ENCODE data around the gene HBEGF. TPM values are rescaled to one million over a fixed set of nuclear protein-coding genes. Genes with fewer than 3 reads are reported as not detected.
A peak's percentile ranks its signal among the peaks of the same experiment; 100 is the strongest.

The HBEGF gene
- total and polyA plus RNA-seq, 12 donors, result 0.54 to 9.8 (median 5.0) TPM

DNA sequence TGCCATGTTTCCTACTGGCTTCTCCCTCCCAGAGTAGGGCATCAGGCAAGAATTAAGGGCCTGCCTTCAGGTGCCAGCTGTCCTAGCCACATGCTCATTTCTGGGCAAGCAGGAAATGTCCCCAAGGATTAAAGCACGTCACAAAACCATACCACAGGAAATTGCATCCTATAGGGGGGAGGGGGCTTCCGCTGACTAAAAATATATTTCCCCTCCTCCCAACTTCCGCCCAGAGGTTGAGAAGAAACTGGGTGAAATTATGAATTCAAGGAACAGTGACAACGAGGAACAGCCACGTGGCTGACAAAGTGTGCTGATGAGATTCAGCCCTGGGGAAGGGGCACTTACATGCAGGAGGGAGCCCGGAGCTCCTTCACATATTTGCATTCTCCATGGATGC lies 4.1 kb downstream of the HBEGF start:
- peak overlapping the region in 2 of 5 donors; percentile 58 to 75 for H3K27ac ChIP-seq
- no peak overlapping the region for H3K4me3 ChIP-seq
- H3K27me3 ChIP-seq, result no peaks in the 10 kb centered on the region
- intact Hi-C loops (cut with DNase I), result loop anchor here in 1 of 2 donors (10.0 kb wide), 1 partner anchor 267 kb away; no protein-coding TSS in a partner anchor
- H3K4me1 ChIP-seq (replicated peaks in 1 of 2), result peaks cover 19 to 24% of the 10 kb centered on the region in 2 donors
- TF ChIP-seq POLR2A (IDR thresholded peaks at IDR 0.05), result no peak
- TF ChIP-seq, protein P1, sequence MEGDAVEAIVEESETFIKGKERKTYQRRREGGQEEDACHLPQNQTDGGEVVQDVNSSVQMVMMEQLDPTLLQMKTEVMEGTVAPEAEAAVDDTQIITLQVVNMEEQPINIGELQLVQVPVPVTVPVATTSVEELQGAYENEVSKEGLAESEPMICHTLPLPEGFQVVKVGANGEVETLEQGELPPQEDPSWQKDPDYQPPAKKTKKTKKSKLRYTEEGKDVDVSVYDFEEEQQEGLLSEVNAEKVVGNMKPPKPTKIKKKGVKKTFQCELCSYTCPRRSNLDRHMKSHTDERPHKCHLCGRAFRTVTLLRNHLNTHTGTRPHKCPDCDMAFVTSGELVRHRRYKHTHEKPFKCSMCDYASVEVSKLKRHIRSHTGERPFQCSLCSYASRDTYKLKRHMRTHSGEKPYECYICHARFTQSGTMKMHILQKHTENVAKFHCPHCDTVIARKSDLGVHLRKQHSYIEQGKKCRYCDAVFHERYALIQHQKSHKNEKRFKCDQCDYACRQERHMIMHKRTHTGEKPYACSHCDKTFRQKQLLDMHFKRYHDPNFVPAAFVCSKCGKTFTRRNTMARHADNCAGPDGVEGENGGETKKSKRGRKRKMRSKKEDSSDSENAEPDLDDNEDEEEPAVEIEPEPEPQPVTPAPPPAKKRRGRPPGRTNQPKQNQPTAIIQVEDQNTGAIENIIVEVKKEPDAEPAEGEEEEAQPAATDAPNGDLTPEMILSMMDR (IDR thresholded peaks at IDR 0.05), result no peak
- H3K36me3 ChIP-seq (replicated peaks in 1 of 2), result peaks cover 0 to 7% of the 10 kb centered on the region in 2 donors
- 70 to 75% (median 74%) methylated on average over 6 of the region's 6 CpGs for WGBS, 4 donors
- H3K9me3 ChIP-seq (replicated peaks in 1 of 3), result no peaks in the 10 kb centered on the region
- peak in 5 of 7 donors; percentile 35 to 66 (median 47) for DNase-seq

DNA sequence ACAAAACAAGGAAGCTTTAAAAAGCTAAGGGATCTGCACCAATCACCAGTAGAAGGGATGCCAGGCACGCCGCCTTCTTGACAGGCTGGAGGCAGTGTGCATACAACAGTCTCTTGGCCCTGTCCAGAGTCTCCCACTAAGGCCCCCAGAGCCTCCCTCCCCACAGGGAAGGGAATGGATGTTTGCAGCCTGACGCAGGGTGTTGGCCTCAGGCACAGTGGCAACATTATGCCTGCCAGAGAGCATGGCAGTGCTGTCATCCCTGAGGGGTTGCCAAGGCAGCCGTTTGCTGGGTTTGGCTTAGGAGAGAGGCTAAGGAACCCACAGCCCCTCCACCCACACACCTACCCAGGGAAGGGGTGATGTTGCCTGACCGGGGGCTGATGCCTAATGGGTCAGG lies 4.8 kb downstream of the HBEGF start:
- H3K9me3 ChIP-seq (replicated peaks in 1 of 3), result no peaks in the 10 kb centered on the region
- H3K36me3 ChIP-seq (replicated peaks in 1 of 2), result peaks cover 0 to 7% of the 10 kb centered on the region in 2 donors
- 81 to 83% (median 83%) methylated on average over 4 to 5 of the region's 5 CpGs; no CpG with 5 or more reads in 1 of the 4 donors for WGBS, 4 donors
- peaks cover 14 to 18% of the 10 kb centered on the region in 2 donors for H3K4me1 ChIP-seq (replicated peaks in 1 of 2)
- TF ChIP-seq, protein P1 (IDR thresholded peaks at IDR 0.05), result no peak
- no peak for TF ChIP-seq POLR2A (IDR thresholded peaks at IDR 0.05)
- peak in 1 of 7 donors; percentile 67 for DNase-seq
- intact Hi-C loops (cut with DNase I), result loop anchor here in 1 of 2 donors (10.0 kb wide), 1 partner anchor 267 kb away; no protein-coding TSS in a partner anchor
- no peak overlapping the region for H3K4me3 ChIP-seq
- H3K27ac ChIP-seq, result peak overlapping the region in 2 of 5 donors; percentile 58 to 75
- H3K27me3 ChIP-seq, result no peaks in the 10 kb centered on the region

DNA sequence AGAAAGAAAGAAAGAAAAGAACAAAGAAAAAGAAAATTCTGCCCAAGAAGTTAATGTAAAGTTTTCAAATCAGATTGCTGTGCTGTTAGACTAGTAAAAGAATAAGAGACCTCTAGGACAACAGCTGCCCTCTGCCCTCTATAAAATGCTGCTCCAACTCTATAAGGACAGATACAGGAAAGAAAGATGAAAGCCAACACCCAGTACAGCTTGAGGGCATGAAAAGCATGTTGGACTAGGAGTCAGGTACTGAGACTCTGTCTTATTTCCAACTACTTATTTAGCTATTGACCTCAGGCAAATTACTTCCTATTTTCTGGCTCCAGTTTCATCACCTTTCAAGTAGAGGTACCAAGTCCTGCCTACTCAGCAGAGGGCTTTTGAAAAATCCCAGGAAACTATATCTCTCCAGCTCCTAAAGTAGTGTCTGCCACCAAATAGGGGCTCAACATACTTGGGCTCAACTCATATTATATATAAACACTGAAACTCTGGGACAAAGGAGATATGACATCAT lies 5.7 kb downstream of the HBEGF start:
- no peak for DNase-seq
- no peak overlapping the region for H3K27ac ChIP-seq
- no peak overlapping the region for H3K4me3 ChIP-seq
- intact Hi-C loops (cut with DNase I), result loop anchor here in 1 of 2 donors (10.0 kb wide), 1 partner anchor 266 kb away; no protein-coding TSS in a partner anchor
- peaks cover 0 to 7% of the 10 kb centered on the region in 2 donors for H3K36me3 ChIP-seq (replicated peaks in 1 of 2)
- peaks cover 12 to 22% of the 10 kb centered on the region in 2 donors for H3K4me1 ChIP-seq (replicated peaks in 1 of 2)
- H3K9me3 ChIP-seq (replicated peaks in 1 of 3), result no peaks in the 10 kb centered on the region
- TF ChIP-seq, protein P1 (IDR thresholded peaks at IDR 0.05), result no peak
- no peak for TF ChIP-seq POLR2A (IDR thresholded peaks at IDR 0.05)
- no peaks in the 10 kb centered on the region for H3K27me3 ChIP-seq

DNA sequence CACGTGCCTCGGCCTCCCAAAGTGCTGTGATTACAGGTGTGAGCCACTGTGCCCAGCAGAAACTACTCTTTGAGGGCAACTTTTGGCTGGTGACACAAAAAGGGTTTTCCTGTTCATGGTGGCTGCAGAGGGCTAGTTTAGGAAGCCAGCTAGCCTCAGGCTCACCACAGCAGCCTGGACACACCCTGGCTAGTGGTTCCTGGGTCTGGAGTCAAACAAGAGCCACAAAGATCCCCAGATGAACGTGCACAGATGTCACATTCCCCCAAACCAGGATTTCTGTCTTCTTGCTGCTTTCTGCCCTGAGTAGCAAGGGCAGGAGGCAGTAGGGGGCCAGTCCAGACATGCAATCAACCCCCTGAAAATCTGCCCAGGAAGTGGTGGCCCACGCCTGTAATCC lies 6.8 kb downstream of the HBEGF start:
- peaks cover 3 to 12% of the 10 kb centered on the region in 2 donors for H3K4me1 ChIP-seq (replicated peaks in 1 of 2)
- 74 to 84% (median 77%) methylated on average over 4 of the region's 4 CpGs for WGBS, 4 donors

More for the DNA sequence above, 6.8 kb downstream of the HBEGF start:
- no peaks in the 10 kb centered on the region for H3K27me3 ChIP-seq
- intact Hi-C loops (cut with DNase I), result loop anchor here in 1 of 2 donors (10.0 kb wide), 1 partner anchor 265 kb away; no protein-coding TSS in a partner anchor
- no peak for TF ChIP-seq POLR2A (IDR thresholded peaks at IDR 0.05)
- TF ChIP-seq, protein P1 (IDR thresholded peaks at IDR 0.05), result no peak
- H3K4me3 ChIP-seq, result no peak overlapping the region
- peaks cover 0 to 10% of the 10 kb centered on the region in 2 donors for H3K36me3 ChIP-seq (replicated peaks in 1 of 2)
- DNase-seq, result no peak
- H3K27ac ChIP-seq, result no peak overlapping the region
- H3K9me3 ChIP-seq (replicated peaks in 1 of 3), result no peaks in the 10 kb centered on the region
